Endothelial cell of umbilical vein (primary cell): ENCODE results near the gene OSGIN1.

Experiments used
- CTCF ChIP-seq, 2 donors: IDR thresholded peaks; 1 replicate in 1 of 2; 2 replicates in 1 of 2; pipeline ENCODE4 v1.5.1; 2011; ENCODE audit warnings: low read length in 2 of 2, mild to moderate bottlenecking in 2 of 2, moderate library complexity in 2 of 2, control low read depth in 1 of 2, inconsistent platforms in 1 of 2, low read depth in 1 of 2; ENCODE audit not compliant: insufficient read depth in 1 of 2; ENCODE audit errors: extremely low read depth in 1 of 2
- EZH2 ChIP-seq: IDR thresholded peaks from 2 replicates; pipeline ENCODE4 v1.6.1; 2012; ENCODE audit warnings: borderline replicate concordance, low read depth, mild to moderate bottlenecking, moderate library complexity, low read length, inconsistent platforms; ENCODE audit not compliant: severe bottlenecking
- FOS ChIP-seq: IDR thresholded peaks from 2 replicates; pipeline ENCODE4 v1.6.1; 2011; ENCODE audit warnings: mild to moderate bottlenecking, low read length, moderate library complexity, borderline replicate concordance; ENCODE audit not compliant: insufficient read depth
- MYC ChIP-seq: IDR thresholded peaks from one replicate; pipeline ENCODE4 v1.6.1; 2011; ENCODE audit warnings: mild to moderate bottlenecking, low read depth, low read length
- POLR2A ChIP-seq: IDR thresholded peaks from 2 replicates; pipeline ENCODE4 v1.6.1; 2012; ENCODE audit warnings: low read depth, mild to moderate bottlenecking, control low read depth, low read length
- POLR2AphosphoS5 ChIP-seq: IDR thresholded peaks from 2 replicates; pipeline ENCODE4 v1.6.1; 2012; ENCODE audit warnings: low read depth, mild to moderate bottlenecking, control low read depth, low read length, moderate library complexity; ENCODE audit not compliant: insufficient read depth
- TF ChIP-seq, protein P1 (sequence below): IDR thresholded peaks from 2 replicates; pipeline ENCODE4 v1.6.1; 2011; ENCODE audit not compliant: insufficient read depth, insufficient read length

- no peak for TF ChIP-seq POLR2A
- no peak for TF ChIP-seq CTCF (IDR thresholded peaks at IDR 0.05; ENCODE audit: extremely low read depth in 1 of 2, insufficient read depth in 1 of 2, low read depth in 1 of 2, low read length in 2 of 2)
- no peak for TF ChIP-seq EZH2
- TF ChIP-seq, protein P1, sequence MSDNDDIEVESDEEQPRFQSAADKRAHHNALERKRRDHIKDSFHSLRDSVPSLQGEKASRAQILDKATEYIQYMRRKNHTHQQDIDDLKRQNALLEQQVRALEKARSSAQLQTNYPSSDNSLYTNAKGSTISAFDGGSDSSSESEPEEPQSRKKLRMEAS: no peak
- no peak for TF ChIP-seq POLR2AphosphoS5
- no peak for TF ChIP-seq MYC
- no peak for TF ChIP-seq FOS
Observed at GRCh38 chr16:83920894-83921491, 32.0 kb upstream of the OSGIN1 start.
